GM13976 (cell line): ENCODE measurements around the gene FAM222A.

Experiments used
- DNase-seq: peaks from one replicate; pipeline ENCODE4 v3.0.0; 2012; ENCODE audit warnings: low spot score
- CTCF ChIP-seq: IDR thresholded peaks from 2 replicates; pipeline ENCODE4 v1.5.1; 2012; ENCODE audit warnings: borderline replicate concordance, mild to moderate bottlenecking; ENCODE audit not compliant: insufficient read depth; ENCODE audit errors: extremely low read depth, missing control alignments, control extremely low read depth
- in situ Hi-C: fragments of 300-500 bp; cut with MboI; formaldehyde crosslinking; loops from one replicate; pipeline ENCODE4 v1.12.0; 2022; ENCODE audit warnings: low sequenced_read_pairs, mixed read lengths, inconsistent platforms; ENCODE audit not compliant: unreplicated experiment

The FAM222A gene

GRCh38 chr12:109724321-109724892, 10.8 kb downstream of the FAM222A start:
- in situ Hi-C loops, result no loop called here
- DNase-seq, result no peak
- no peak for TF ChIP-seq CTCF

- in situ Hi-C loops, result no loop called here
- no peak for TF ChIP-seq CTCF
- DNase-seq, result no peak
These were observed 11.9 kb downstream of the FAM222A start for GRCh38 chr12:109725321-109726105.

- in situ Hi-C loops, result no loop called here
- TF ChIP-seq CTCF, result no peak
- no peak for DNase-seq
These were observed 12.5 kb downstream of the FAM222A start for GRCh38 chr12:109726106-109726497.

GRCh38 chr12:109726511-109727038, 12.9 kb downstream of the FAM222A start:
- no peak for TF ChIP-seq CTCF
- in situ Hi-C loops, result no loop called here
- DNase-seq, result no peak

GRCh38 chr12:109727039-109727723, 13.6 kb downstream of the FAM222A start:
- no peak for DNase-seq
- in situ Hi-C loops, result no loop called here
- no peak for TF ChIP-seq CTCF
